Activated CD4-positive, alpha-beta T cell treated with anti-CD3 and anti-CD28 coated beads, Interleukin-2, amount 50 U/mL, for 4 hours (primary cell): Measurements from ENCODE around the gene GFI1.
"Not testable (repeated sequence)": the region's sequence is repeated elsewhere in the genome, so short reads cannot be mapped to it uniquely, and the experiment has no call there.

Source experiments
- DNase-seq, 2 experiments: peaks; one replicate each; pipeline ENCODE4 v3.0.0-alpha.2; 2020

GFI1 gene

GRCh38 chr1:92464588-92465255, 22.0 kb downstream of the GFI1 start:
- DNase-seq = no peak

DNA sequence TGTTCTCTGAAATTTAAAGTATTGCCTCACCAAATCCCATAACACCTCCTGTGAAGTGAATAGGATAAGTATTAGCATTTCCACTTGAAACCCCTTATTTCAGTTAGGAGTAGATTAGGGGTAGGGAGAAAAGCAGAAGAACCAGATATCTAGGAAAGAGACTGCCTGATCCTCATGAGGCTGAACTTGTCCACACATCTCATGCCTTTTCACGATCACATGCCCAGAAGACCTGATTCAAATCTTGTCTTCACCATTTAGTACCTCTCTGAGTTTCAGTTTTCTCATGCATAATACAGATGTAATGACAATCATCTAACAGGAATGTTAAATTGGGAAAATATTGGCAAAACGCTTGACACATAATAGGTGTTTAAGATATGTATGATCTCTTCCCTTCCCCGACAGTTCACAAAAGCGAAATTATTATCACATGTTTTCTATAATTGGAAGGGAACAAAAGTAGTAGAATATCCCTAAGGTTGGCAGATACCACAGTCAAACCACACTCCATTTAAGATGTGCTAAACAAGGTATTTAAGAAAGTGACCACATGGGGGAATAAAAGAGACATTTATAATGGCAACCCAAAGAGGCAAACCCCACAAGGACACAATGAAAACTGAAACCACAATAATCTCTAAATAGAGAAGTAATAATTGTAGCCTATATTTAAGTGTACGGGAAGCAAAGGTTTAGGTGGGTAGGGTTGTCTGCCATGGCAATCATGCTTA, 25.2 kb downstream of the GFI1 start:
- no peak for DNase-seq

DNA sequence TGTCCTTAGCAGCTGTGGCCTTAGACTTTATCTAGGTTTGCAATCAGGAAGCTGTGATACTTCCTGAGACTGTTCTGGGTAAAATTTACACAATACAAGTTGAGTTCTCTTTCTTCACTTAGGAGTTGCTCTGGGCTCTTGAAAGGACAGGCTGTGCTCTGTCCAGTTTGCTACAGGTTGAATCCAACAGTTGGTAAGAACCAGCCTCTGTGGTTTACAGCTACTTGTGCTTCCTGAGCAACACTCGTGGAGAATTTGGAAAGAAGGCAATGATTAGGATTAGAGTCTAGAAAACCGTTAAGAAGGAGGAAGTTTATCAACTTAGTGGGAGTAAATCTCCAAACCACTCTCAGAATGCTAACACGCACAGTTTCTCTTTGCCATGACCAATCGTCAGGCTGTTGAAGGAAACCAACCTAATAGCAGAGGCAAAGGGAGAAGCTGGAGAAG, 26.8 kb downstream of the GFI1 start:
- DNase-seq = no peak

- DNase-seq = no peak
These were observed 28.6 kb downstream of the GFI1 start for GRCh38 chr1:92458146-92458545.

- no peak for DNase-seq
These were observed 38.7 kb downstream of the GFI1 start for GRCh38 chr1:92447976-92448375.

DNA sequence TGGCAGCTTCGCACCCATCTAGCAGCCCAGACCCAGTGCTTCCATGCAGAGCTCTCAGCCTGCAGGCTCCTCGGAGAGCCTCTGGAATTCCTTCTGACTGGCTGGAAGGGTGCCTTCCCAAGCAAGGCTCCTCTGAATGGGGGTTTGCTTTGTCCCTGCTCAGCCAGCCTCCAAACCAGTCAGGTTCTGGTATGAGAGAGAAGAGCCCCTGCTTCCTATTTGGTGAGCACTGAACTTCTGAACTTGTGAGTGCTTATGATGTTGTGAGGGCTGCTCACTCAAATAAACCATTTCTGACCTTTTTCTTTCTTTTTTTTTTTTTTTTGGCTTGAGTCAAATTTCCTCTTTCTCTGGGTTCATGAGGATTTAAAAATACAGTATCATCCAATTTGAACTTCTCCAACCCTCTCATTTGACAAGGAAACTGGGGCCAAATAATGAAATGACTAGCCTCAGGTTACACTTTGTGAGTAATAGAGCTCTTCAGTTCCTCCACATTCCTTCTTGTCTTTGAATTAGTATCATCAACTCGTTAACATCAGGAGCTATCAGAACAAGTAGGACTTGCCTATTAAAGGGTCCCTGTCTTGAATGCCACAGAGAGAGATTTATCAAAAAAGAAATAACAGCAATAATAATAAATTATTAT, 39.6 kb downstream of the GFI1 start:
- no peak for DNase-seq

DNA sequence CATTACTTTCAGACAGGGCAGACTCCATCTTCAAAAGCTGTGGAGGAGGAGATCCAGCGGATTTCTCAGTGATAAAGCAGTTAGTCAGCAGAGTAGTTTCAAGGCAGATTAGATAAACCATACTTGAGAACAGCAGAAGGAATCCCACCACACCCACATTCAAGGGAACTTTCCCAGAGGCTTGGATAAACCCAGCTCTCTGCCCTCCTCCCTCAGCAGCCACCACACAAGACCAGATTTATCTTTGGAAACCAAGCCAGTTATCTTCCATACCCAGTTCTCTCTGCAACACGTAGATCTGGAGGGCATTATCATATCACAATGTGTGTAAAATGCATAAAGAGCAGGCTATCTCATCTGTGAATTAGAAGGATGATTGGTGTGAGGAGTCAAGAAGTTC, 40.2 kb downstream of the GFI1 start:
- DNase-seq = no peak

DNA sequence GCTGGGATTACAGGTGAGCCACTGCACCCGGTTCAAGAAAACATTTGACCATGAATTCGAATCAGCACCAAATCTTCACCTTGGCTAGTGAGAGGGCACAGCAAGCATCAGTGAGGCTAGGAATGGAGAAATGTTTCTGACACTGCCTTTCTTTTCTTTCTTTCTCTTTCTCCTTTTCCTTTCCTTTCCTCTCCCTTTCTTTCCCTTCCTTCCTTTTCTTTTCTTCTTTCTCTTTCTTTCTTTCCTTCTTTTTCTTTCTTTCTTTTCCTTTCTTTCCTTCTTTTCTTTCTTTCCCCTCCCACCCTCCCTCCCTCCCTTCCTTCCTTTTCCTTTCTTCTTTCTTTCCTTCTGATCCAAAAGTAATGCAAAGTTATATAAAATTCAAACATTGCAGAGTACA, 40.9 kb downstream of the GFI1 start:
- DNase-seq = no peak

GRCh38 chr1:92444351-92444750, 42.4 kb downstream of the GFI1 start:
- DNase-seq = no peak

DNA sequence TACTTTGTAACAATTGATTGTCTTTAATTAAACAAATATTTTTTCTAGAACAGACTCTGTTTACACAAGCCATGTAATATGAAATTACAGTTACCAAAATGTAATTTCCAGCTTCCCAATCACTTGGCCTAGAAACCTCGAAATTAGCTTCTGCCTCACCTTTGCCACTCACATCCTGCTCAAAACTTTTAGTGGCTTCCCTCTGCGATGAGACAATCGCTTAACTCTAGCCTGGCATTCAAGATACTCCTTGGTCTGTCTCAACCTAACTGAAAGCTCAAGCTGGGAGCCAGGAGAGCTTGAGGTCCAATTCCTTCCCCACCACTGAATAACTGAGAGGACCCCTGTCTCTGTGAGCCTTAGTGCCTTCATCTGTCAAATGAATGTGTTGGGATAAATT, 42.8 kb downstream of the GFI1 start:
- DNase-seq = no peak

GRCh38 chr1:92442351-92442750, 44.4 kb downstream of the GFI1 start:
- no peak for DNase-seq

DNA sequence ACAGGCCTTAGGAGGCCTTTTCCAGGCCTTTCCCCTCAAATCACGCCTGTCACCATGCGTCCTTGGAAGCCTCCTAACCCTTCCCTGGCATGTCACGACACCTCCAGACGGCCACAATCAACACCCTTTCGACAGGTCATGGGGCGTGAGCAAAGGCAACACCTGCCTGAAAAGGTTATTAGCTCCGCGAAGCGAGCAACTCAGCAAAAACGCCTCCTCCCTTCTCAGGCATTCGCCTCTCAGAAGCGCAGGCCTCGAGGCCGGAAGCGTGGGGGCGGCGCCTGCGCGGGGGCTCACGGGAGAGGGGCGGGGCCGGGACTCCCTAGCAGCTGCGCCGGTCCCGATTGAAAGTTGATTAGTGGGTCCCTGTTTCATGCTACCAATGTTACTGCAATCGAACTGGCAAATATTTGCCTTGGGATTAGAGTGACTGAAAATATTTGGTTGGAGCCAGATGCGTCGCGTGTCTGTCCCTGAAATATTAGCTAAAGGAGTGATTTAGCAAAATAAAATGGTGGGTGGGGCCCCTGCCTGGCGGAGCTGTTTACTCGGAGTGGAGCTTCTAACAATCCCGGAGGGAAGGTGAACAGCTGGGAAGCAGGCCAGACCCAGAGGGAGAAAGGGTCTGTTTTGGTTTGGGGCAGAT, 44.9 kb downstream of the GFI1 start:
- no peak for DNase-seq

DNA sequence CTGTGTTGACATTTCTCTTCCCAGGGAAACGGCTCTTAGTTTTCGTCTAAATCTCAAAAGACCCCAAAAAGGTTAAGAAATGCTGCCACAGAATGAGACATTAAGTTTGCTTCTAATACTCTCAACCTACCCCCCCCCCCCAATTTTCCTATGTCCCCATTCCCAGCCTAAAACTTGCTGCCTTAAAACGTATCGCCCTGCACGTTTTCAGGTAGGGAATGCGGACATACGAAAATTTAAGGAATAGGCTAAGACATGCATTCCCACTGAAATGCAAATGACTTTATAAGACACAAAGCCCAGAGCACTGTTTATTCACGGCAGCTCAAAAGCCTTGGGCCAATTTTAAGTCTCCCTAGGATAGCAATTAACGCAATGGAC, 45.4 kb downstream of the GFI1 start:
- DNase-seq = no peak

DNA sequence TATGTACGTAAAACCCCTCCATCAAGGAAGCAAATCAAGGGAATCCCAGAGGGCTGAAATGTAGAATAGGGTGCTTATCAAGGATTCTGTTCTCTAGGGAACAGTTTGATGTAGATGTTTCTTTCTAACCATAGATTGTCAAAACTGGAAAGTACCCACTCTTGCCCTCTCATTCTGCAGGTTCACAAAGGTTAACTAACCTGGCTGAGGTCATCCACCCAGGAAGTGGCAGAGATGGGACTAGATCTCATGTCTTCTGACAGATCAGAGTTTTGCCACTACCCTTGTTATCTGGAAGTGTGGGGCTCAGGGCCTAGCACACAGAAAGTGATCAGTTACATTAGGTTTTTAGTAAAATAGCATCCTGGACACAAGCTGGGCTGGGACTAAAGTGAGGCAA, 47.4 kb downstream of the GFI1 start:
- DNase-seq = no peak

GRCh38 chr1:92434572-92434971, 52.2 kb downstream of the GFI1 start:
- not testable (repeated sequence) for DNase-seq

DNA sequence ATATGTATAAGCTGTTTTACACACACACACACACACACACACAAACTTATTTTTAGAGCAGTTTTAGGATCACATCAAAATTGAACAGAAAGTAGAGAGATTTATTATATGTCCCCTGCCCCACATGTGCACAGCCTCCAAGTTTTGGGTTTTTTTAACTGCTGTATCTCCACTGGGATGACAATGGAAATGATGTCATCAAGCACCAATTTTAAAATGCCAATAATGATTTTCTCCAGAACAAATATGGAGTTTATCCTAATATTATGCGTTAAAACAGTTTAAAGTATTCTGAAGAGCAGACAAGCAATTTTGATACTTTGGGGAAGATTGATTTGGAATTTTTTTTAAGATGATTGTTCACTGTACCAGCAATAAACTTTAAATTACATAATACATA, 56.7 kb downstream of the GFI1 start:
- no peak for DNase-seq

DNA sequence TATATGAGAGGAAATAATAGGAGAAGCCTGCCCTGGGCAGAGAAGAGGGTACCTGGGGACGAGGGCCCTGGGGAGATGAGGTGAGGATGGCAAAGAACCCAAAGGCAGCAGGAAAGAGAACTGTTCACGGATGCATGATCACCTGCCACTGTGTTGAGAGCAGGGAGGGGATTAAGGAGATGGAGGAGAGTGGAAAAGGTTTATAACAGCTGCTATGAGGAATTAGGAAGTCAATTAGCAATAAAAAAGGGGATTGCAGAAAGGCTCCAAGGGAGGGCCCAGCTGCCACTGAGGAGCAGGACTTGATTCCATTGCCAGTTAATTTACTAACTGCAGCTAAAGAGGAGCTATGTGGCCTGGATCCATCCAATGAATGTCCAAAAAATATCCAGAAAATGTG, 61.1 kb downstream of the GFI1 start:
- no peak for DNase-seq
